Measurements from ENCODE around the gene VWA8. TPM values are rescaled to one million over a fixed set of nuclear protein-coding genes. Genes with fewer than 3 reads are reported as not detected.

Gene VWA8
- total and polyA plus RNA-seq, 2 of the 8 experiments (the other 6 are each of a cell fraction or from before 2014, with no cell fraction given): 5.9 to 19.6 TPM

GRCh38 chr13:41691274-41691673 lies 269.6 kb downstream of the VWA8 start:
- no peak overlapping the region for H2AFZ ChIP-seq (ENCODE audit: low read length)
- TF ChIP-seq TAF1 (IDR thresholded peaks at IDR 0.05; ENCODE audit: low read depth, low read length) (no peak), TEAD4 (IDR thresholded peaks at IDR 0.05; ENCODE audit: low read depth, low read length) (no peak), NANOG (IDR thresholded peaks at IDR 0.05; ENCODE audit: insufficient read depth, low read depth, low read length, poor library complexity, severe bottlenecking) (no peak), RNF2 (IDR thresholded peaks at IDR 0.05; ENCODE audit: borderline replicate concordance, low read depth, low read length, missing control alignments, poor library complexity, severe bottlenecking) (no peak), TBP (IDR thresholded peaks at IDR 0.05; ENCODE audit: low read depth, low read length) (no peak), CEBPB (IDR thresholded peaks at IDR 0.05; ENCODE audit: low read depth, low read length) (no peak), MAFK (IDR thresholded peaks at IDR 0.05; ENCODE audit: low read depth, low read length) (no peak)
- CTCF ChIA-PET (ENCODE audit: partially characterized antibody): no interaction called here
- H3K56ac ChIP-seq (replicated peaks; ENCODE audit: insufficient read length, low read depth, low read length): no peak overlapping the region
- no peaks in the 10 kb centered on the region for H3K27me3 ChIP-seq (replicated peaks in 1 of 4; ENCODE audit: control insufficient read depth in 3 of 4, extremely low read depth in 1 of 4, insufficient read depth in 3 of 4, low read length in 3 of 4)
- no peak overlapping the region for H2BK15ac ChIP-seq (ENCODE audit: low read length)
- H3K4me1 ChIP-seq (replicated peaks in 1 of 4; ENCODE audit: control insufficient read depth in 3 of 4, insufficient read depth in 4 of 4, low read length in 3 of 4): peaks cover 0 to 5% (median 0%) of the 10 kb centered on the region in 4 experiments; a peak in 1 of 7 replicates
- no peaks in the 10 kb centered on the region for H3K79me1 ChIP-seq (ENCODE audit: low read depth, low read length)
- H3K27ac ChIP-seq (ENCODE audit: low read depth, low read length): no peak overlapping the region
- H2AK5ac ChIP-seq (ENCODE audit: low read depth, low read length): no peak overlapping the region
- H3K4me2 ChIP-seq (ENCODE audit: insufficient read depth in 1 of 2, low read depth in 2 of 2, low read length in 2 of 2): no peak overlapping the region
- no peaks in the 10 kb centered on the region for H3K23me2 ChIP-seq (ENCODE audit: low read depth, low read length)
- no peak overlapping the region for H4K8ac ChIP-seq (ENCODE audit: extremely low read depth, insufficient read depth, low read length)
- FAIRE-seq: no peak
- H3K9me3 ChIP-seq (ENCODE audit: insufficient read depth in 2 of 2, low read depth in 1 of 2, low read length in 1 of 2): no peaks in the 10 kb centered on the region
- no peak overlapping the region for H3K4ac ChIP-seq (replicated peaks; ENCODE audit: insufficient read length, low read depth, low read length)
- H4K5ac ChIP-seq (ENCODE audit: insufficient read length, low read depth, low read length): no peak overlapping the region
- H3K14ac ChIP-seq (ENCODE audit: insufficient read length): no peak overlapping the region
- no peak overlapping the region for H4K91ac ChIP-seq (replicated peaks; ENCODE audit: insufficient read length, low read length)
- 88% methylated on average over 1 of the region's 1 CpG; no CpG with 5 or more reads in 1 of the 2 experiments for WGBS, 2 experiments (ENCODE audit: extremely low coverage in 1 of 2, insufficient coverage in 1 of 2, insufficient read length in 1 of 2, insufficient replicate concordance in 2 of 2, low coverage in 1 of 2, low lambda C conversion rate in 2 of 2, missing lambda C conversion rate in 1 of 2)
- H2BK120ac ChIP-seq (replicated peaks; ENCODE audit: low read depth, low read length): no peak overlapping the region
- H2BK5ac ChIP-seq (ENCODE audit: low read depth, low read length): no peak overlapping the region
- POLR2A ChIA-PET (ENCODE audit: partially characterized antibody): no interaction called here
- no peaks in the 10 kb centered on the region; a peak in 1 of 8 replicates for H3K36me3 ChIP-seq (ENCODE audit: control insufficient read depth in 2 of 4, insufficient read depth in 4 of 4, low read length in 3 of 4)
- H3K9ac ChIP-seq (replicated peaks in 1 of 4; ENCODE audit: extremely low read depth in 1 of 4, low read depth in 3 of 4, low read length in 3 of 4): no peak overlapping the region
- no peak overlapping the region for H3K23ac ChIP-seq (ENCODE audit: insufficient read length)
- H4K20me1 ChIP-seq (replicated peaks in 1 of 2; ENCODE audit: control insufficient read depth in 1 of 2, insufficient read depth in 2 of 2, low read length in 2 of 2): no peaks in the 10 kb centered on the region
- H3K18ac ChIP-seq (ENCODE audit: extremely low read depth, low read length): no peak overlapping the region
- H2BK12ac ChIP-seq (ENCODE audit: low read depth, low read length): no peak overlapping the region
- no peaks in the 10 kb centered on the region for H3K79me2 ChIP-seq (ENCODE audit: control insufficient read depth in 1 of 2, insufficient read depth in 2 of 2, low read length in 2 of 2)
- no peak overlapping the region for H2BK20ac ChIP-seq (ENCODE audit: low read length)
- no peak overlapping the region for H3K4me3 ChIP-seq (ENCODE audit: extremely low read depth in 1 of 4, insufficient read depth in 2 of 4, low read depth in 3 of 4, low read length in 4 of 4)
- no peak for DNase-seq (ENCODE audit: low read depth in 1 of 2, low spot score in 2 of 2)
